Measurements from ENCODE around the gene RNU6-9. TPM values are rescaled to one million over a fixed set of nuclear protein-coding genes. Genes with fewer than 3 reads are reported as not detected.

Gene RNU6-9
- total RNA-seq, 1 experiment from 2014 or later, result not detected

GRCh38 chr19:902093-902370 lies 8.7 kb downstream of the RNU6-9 start (continued):
- no peak for TF ChIP-seq ZMAT4 (CRISPR knock-in tag; IDR thresholded peaks at IDR 0.05)
- no peak for TF ChIP-seq PRRX2 (CRISPR knock-in tag; IDR thresholded peaks at IDR 0.05)
- no peak for TF ChIP-seq EMX1 (CRISPR knock-in tag; IDR thresholded peaks at IDR 0.05)
- no peak for TF ChIP-seq ZNF416 (CRISPR knock-in tag; IDR thresholded peaks at IDR 0.05)
- TF ChIP-seq, protein P1, sequence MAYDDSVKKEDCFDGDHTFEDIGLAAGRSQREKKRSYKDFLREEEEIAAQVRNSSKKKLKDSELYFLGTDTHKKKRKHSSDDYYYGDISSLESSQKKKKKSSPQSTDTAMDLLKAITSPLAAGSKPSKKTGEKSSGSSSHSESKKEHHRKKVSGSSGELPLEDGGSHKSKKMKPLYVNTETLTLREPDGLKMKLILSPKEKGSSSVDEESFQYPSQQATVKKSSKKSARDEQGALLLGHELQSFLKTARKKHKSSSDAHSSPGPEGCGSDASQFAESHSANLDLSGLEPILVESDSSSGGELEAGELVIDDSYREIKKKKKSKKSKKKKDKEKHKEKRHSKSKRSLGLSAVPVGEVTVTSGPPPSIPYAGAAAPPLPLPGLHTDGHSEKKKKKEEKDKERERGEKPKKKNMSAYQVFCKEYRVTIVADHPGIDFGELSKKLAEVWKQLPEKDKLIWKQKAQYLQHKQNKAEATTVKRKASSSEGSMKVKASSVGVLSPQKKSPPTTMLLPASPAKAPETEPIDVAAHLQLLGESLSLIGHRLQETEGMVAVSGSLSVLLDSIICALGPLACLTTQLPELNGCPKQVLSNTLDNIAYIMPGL (CRISPR knock-in tag; IDR thresholded peaks at IDR 0.05), result no peak
- TF ChIP-seq ZNF121 (CRISPR knock-in tag; IDR thresholded peaks at IDR 0.05), result no peak
- TF ChIP-seq, protein P2, sequence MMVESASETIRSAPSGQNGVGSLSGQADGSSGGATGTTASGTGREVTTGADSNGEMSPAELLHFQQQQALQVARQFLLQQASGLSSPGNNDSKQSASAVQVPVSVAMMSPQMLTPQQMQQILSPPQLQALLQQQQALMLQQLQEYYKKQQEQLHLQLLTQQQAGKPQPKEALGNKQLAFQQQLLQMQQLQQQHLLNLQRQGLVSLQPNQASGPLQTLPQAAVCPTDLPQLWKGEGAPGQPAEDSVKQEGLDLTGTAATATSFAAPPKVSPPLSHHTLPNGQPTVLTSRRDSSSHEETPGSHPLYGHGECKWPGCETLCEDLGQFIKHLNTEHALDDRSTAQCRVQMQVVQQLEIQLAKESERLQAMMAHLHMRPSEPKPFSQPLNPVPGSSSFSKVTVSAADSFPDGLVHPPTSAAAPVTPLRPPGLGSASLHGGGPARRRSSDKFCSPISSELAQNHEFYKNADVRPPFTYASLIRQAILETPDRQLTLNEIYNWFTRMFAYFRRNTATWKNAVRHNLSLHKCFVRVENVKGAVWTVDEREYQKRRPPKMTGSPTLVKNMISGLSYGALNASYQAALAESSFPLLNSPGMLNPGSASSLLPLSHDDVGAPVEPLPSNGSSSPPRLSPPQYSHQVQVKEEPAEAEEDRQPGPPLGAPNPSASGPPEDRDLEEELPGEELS (CRISPR knock-in tag; IDR thresholded peaks at IDR 0.05), result no peak
- no peak for TF ChIP-seq ZNF396 (CRISPR knock-in tag; IDR thresholded peaks at IDR 0.05; ENCODE audit: borderline replicate concordance)
- no peak for TF ChIP-seq CREB1 (CRISPR knock-in tag; IDR thresholded peaks at IDR 0.05)
- no peak for TF ChIP-seq ZBTB21 (CRISPR knock-in tag; IDR thresholded peaks at IDR 0.05; ENCODE audit: borderline replicate concordance)

DNA sequence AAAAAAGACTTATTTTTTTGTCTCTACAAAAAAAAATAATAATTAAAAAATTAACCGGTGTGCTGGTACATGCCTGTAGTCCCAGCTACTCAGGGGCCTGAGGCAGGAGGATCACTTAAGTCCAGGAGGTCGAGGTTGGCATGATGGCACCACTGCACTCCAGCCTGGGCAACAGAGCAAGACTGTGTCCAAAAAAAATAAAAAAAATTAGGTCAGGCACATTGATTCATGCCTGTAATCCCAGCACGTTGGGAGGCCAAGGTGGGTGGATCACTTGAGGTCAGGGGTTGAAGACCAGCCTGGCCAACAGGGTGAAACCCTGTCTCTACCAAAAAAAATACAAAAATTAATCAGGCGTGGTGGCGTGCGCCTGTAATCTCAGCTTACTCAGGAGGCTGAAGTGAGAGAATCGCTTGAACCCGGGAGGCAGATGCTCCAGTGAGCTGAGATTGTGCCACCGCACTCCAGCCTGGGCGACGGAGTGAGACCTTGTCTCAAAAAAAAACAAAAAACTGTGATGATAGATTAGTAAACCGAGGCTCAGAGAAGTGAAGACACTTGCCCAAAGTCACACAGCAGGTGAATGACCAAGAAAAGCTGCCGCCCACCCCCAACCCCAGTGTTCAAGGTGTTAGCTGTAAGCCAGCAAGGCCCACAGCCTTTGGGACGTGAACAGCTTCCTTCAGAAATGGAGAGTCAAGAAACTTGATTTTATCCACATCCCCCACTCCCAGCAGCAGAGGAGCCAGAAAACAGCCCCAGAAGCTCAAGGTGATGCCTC lies 9.4 kb downstream of the RNU6-9 start:
- H3K4me3 Mint-ChIP-seq, result no peak overlapping the region
- DNase-seq (ENCODE audit: low spot score) (no peak), ATAC-seq (no peak)
- H3K27me3 Mint-ChIP-seq (ENCODE audit: low read depth), result no peaks in the 10 kb centered on the region
- no peaks in the 10 kb centered on the region for H3K9me3 Mint-ChIP-seq
- TF ChIP-seq HMGA2 (CRISPR knock-in tag; IDR thresholded peaks at IDR 0.05) (no peak), SP1 (CRISPR knock-in tag; conservative IDR thresholded peaks at IDR 0.05) (no peak), GABPB1 (CRISPR knock-in tag; IDR thresholded peaks at IDR 0.05) (no peak), GTF2I (CRISPR knock-in tag; conservative IDR thresholded peaks at IDR 0.05) (no peak), ZNF425 (CRISPR knock-in tag; conservative IDR thresholded peaks at IDR 0.05) (no peak), FOXJ3 (CRISPR knock-in tag; IDR thresholded peaks at IDR 0.05; ENCODE audit: borderline replicate concordance) (no peak), FOXK1 (CRISPR knock-in tag; IDR thresholded peaks at IDR 0.05) (no peak), AR (CRISPR knock-in tag; IDR thresholded peaks at IDR 0.05) (no peak)
- TF ChIP-seq, protein P3, sequence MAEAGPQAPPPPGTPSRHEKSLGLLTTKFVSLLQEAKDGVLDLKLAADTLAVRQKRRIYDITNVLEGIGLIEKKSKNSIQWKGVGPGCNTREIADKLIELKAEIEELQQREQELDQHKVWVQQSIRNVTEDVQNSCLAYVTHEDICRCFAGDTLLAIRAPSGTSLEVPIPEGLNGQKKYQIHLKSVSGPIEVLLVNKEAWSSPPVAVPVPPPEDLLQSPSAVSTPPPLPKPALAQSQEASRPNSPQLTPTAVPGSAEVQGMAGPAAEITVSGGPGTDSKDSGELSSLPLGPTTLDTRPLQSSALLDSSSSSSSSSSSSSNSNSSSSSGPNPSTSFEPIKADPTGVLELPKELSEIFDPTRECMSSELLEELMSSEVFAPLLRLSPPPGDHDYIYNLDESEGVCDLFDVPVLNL (CRISPR knock-in tag; IDR thresholded peaks at IDR 0.05; ENCODE audit: borderline replicate concordance, low read depth), result no peak
- POLR2A ChIA-PET, result no interaction called here
- H3K27ac Mint-ChIP-seq, result no peak overlapping the region
- peaks cover 2% of the 10 kb centered on the region; the same call in 1 of the 2 replicates for H3K4me1 Mint-ChIP-seq
- 0 out of 2 replicates have a peak, but pooled peaks cover 6% of the 10 kb centered on the region for H3K36me3 Mint-ChIP-seq
- CTCF ChIA-PET, result interaction anchor here (0.5 to 1.4 kb wide), 6 partner anchors 16 to 98 kb away, joined by 3 read pairs; partner anchors contain the start of gene GRIN3B

All from WTC11 (cell line).